HG03354 (cell line): Measurements from ENCODE around the gene FAM83C.

Experiments
- ATAC-seq: cut with Tn5 transposase; IDR thresholded peaks from one replicate; pipeline ENCODE4 v1.9.1; 2021; ENCODE audit warnings: mild to moderate bottlenecking; ENCODE audit not compliant: unreplicated experiment, poor library complexity, severe bottlenecking

FAM83C gene

DNA sequence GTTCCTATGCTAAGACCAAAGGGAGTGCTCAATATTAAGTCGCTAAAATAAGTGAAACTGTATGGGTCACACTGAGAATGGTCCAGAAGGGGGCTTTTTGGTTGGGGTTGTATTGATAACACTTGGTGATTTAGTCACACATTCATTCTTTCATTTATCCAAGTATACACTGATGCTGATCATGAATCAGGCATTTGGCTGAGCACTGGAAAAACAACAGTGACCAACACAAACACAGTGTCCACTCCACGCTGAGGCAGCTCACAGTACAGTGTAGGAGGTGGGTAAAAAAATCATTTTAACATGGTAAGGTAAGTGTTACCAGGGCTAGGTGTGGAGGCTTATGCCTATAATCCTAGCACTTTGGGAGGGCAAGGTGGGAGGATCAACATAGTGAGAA, 9.2 kb upstream of the FAM83C start:
- no peak for ATAC-seq

DNA sequence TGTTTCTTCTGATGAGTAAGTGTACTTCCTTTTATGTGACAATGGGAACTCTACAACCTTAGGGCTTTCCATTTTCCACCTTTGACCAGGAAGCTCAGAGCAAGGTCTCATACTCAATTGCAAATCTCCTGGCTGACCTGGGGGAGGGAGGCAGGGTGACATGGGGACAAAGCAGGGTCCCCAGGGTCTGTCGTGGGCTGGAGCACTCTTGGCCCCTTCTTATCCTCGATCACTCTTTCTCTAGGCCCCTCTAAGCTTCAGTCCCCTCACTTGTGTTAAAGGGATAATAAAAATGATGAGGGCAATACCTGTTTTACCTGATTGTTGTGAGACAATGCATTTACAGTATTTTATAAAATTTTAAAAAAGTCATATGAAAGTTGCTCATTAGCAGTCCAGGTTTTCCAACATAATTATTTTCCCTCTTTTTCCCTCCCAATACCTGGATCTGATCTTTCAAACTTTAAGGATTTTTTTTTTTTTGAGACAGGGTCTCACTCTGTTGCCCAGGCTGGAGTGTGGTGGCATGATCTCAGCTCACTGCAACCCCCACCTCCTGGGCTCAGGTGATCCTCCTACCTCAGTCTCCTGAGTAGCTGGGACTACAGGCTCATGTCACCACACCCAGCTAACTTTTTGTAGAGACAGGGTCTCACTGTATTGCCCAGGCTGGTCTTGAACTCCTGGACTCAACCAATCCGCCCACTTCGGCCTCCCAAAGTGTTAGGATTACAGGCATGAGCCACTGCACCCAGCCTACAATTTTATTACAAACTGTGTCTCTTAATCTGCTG, 8.4 kb upstream of the FAM83C start:
- no peak for ATAC-seq

DNA sequence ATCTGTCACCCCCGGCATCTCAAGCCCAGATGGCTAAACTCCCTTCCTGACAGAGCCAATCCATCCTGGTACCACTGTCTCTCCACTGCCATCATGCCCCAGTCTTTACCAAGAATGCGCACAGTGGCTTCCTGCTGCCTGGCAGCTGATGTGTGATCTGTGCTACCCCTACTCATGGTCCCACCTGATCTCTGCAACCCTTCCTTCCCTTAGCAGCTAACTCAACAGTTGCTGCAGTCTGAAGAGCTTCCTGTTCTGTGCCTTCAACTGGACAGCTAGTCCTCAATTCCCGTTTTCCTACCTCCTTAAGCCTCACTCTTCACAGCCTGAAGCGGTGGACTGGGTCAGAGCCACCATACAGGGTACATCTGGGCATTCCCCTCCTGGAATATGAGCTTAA, 7.6 kb upstream of the FAM83C start:
- no peak for ATAC-seq

DNA sequence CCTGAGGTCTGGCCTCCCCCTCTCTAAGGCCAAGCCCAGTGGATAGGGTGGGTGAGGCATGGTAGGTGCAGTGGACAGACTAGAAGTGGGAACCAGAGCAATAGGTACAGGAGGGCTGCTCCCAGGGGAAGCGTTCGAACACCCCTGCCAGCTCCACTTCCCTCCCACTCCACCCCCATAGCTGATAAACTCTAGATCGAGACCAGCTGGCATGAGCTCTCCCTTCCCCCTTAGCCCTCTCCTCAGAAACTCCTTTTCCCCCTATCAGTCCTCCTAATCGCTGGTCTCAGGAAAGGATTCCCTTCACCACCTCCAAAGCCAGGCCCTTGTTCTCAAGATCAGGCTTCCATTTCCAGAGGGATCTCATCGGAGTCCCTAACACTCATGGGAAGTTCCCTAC, 6.0 kb upstream of the FAM83C start:
- ATAC-seq: no peak

DNA sequence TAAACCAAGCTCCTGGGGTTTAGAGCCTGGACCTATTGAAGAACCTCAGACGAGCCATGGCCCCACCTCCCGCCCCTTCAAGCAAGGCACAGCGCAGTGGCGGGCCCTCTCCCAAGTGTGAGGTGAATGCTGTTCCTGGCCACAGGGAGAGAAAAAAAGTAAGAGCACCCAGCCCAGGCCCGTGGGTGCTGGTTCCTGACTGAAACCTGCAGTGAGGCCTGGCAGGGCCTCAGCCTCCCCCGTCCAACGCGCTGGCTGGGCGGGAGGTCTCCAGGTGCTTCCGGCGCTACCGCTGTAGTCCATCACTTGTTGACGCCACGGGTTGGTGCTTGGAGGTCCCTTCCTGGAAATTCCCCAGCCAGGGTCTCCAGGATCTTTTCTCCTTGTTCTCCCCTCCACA, 5.5 kb upstream of the FAM83C start:
- ATAC-seq: no peak

DNA sequence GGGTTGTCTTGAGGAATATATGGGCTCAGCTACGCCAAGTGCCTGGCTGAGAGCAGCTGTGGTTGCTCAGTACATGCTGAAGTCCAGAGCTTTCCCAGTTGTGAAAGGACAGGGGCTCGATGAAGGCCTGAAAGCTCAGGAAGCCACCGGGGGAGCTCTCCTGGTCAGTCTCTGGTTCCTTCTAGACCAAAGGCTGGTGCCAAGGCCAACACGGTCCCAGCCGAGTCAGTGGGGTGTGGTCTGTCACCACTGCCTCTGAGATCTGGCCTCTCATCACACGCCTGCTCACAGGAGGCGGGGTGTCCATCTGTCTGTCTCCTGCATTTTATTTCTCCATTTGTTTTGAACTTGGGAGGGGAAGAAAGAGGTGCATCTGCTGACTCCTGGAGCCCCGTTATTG, 4.9 kb upstream of the FAM83C start:
- no peak for ATAC-seq

DNA sequence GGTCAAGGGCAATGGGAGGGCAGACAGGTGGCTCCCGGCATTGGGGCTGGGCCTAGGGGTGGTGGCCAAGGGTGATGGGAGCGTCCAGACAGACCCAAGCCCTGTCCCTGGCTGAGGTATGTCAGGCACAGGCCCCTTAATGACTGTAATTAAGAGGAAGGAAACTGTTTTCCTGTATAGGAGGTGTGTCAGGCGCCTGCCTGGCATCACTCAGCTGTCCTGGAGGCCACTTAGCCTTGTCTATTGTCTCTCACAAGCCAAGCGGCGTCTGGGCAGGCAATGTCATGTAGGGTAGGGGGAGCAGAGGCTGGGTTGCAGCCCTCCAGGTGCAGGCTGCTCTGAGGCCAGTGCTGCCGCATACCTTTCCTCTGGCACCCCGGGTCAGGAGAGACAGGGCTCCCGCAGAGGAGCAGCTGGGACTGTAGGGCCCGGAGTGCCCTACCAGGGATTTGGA, 3.9 kb upstream of the FAM83C start:
- no peak for ATAC-seq

DNA sequence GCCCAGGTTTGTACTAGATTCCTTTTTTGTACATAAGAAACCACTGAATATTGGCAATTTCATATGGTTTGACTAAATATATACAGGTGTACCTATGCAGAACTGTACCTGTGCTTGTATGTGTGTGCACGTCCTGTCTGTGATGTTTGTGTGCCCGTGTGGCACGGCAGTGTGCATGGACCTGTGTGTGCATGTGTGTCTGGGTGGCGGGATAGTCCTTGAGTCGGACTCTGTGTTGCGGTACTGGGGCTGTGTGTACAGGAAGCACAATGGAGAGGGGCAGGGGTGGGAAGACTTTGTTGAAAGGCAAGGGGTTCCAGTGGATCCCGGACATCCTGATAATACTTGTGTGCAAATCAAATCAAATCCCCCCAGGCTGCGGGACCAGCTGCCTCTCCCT, 3.4 kb upstream of the FAM83C start:
- ATAC-seq: no peak

DNA sequence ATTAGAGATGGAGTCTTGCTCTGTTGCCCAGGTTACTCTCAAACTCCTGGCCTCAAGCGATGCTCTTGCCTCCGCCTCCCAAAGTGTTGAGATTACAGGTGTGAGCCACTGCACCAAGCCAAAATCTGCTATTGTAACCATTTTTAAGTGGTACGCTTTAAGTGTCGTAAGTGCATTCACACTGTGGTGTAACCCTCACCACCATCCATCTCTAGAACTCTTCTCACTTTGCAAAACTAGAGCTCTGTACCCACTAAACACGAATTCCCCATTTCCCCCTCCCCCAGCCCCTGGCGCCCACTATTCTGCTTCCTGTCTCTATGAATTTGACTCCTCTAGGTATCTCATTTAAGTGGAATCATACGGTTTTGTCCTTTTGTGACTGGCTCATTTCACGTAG, 2.8 kb upstream of the FAM83C start:
- ATAC-seq: no peak

DNA sequence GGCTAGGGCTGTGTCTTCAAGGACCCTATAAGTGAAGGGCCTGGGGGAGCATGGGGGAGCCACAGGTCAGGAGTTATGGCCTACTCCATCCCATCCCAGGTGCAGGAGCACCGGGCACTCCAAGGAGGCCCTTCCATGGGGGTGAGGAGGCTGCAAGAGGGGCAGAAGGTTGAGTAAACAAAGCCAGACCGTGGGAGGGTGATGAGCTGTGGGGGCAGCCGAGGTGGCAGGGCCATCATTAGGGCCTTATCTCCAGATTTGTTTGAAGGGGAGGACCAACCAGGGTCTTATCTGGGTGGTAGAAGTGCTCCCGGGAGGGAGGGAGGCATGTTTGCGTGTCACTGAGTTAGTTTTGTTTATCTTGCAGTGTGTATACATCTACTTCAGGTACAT, 2.1 kb upstream of the FAM83C start:
- no peak for ATAC-seq

DNA sequence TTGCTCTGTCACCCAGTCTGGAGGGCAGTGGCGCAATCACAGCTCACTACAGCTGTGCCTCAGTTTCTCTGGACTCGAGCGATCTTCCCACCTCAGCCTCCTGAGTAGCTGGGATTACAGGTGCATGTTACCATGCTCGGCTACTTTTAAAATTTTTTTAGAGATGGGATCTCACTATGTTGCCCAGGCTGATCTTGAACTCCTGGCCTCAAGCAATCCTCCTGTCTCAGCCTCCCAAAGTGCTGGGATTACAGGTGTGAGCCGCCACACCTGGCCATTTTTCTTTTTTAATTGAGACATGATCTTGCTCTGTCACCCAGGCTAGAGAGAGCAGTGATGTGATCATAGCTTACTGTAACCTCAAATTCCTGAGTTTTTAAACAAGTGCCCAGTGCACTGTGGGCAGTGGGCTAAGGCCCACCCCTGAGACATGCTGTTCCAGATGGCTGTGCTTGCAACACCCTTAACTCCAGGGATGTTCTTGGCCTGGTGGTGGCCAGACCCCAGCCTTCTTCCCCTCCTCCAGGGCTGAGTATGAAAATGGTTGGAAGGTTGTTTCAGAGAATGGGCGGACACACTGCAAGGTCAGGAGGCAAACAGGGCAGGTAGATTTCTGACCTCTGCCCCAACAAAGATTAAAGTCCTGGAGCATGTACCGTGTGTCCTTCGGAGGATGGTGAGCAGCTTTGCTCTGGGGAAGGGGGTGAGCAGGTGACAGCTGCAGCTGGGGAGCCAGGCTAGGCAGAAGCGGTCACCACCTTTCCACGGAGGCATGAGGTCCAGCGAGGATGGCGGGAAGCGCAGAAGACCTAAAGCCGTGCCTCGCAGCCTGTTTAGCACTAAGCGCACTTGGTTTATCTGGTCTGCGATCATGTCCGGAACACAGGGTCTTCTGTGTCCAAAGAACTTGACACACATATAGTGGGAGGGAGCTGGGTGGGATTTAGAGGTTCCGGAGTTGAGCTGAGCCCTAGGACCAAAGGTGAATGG, 1.4 kb upstream of the FAM83C start:
- no peak for ATAC-seq

DNA sequence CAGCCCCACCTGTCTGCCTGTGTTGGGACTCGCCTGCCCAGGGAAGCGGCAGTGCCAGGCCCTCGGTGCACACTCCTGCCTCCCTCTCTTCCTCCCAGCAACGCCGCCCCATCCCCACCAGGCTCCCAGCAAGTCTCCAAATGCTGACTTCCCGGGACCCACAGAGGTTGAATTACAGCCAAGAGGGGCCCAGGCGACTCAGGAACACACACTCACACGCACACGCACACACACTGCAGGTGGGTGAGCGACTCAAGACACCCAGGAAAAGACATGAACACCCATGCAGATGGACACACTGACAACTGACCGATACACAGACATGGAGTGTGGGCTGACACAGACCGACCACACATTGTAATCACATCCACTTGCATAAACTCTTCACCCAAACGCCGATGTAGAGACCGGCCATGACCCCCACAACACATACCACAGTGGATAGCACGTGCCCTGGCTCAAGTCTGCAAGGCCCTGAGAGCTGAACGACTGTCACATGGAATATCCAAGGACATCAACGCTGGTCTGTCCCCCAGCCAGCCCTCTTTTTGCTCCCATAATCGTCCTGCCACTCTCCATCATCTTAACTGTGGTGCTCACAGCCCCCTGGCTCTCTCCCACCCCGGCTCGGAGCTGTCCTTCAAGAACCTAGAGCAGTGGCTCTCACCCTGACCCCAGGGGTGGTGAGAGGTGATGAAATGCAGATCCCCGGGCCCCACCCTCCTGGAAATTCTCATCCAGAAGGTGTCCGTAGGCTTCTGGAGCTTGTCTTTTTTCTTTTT, 470 bp upstream of the FAM83C start:
- no peak for ATAC-seq

DNA sequence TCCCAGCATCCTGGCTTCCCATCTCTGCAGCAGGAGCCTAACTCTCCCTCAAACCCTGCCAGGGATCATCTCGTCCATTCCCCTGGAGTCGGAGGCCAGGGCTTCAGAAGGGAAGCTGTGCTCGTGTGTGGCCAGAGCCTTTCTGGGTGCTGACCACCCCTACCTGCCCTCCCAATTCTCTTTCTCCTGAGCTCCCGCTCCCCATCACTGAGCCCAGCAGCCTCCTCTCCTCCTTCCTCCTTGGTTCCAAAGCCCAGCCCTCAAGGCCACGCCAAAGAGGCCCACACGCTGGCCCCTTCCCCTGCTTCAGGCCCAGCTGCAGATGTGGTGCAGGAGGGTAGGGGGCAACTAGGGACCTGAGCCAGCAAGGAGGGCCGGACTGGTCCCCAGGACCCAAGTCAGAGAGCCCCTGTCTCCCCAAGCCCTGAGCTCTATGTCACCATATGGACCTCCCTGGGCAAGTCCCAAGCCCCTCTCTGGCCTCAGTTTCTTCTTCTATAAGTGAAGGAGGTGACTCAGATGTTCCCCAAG, 1.3 kb downstream of the FAM83C start:
- no peak for ATAC-seq

DNA sequence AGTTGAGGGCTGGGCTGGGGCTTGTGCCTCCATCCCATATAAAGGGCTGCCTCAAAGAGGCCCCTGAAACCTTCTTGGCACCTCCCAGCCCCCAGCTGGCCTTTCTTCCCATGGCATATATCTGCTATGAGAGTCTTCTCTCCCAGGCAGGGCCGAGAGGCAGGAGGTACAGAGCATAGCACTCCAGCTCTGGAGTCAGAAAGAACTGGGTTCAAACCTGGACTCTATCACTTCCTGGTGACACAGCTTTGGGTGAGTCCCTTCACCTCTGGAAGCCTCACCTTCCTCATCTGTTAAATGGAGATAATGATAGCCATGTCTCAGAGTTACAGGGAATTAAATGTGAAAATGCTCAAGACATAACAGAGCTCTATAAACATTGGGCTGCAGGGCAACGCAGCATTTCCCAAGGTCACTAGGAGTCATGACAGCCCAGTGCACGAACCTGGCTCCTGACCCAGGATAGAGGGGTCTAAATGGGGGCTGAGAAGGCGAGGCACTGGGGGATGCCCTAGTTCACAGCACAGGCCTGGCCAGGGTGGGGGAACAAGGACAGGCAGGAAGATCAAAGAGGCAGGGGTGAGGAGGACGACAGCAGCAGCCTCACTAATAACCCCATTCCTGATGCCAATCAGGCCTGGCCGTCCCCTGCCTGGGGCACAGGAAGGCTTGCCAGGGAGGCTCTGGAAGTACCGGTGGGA, 1.9 kb downstream of the FAM83C start:
- no peak for ATAC-seq

DNA sequence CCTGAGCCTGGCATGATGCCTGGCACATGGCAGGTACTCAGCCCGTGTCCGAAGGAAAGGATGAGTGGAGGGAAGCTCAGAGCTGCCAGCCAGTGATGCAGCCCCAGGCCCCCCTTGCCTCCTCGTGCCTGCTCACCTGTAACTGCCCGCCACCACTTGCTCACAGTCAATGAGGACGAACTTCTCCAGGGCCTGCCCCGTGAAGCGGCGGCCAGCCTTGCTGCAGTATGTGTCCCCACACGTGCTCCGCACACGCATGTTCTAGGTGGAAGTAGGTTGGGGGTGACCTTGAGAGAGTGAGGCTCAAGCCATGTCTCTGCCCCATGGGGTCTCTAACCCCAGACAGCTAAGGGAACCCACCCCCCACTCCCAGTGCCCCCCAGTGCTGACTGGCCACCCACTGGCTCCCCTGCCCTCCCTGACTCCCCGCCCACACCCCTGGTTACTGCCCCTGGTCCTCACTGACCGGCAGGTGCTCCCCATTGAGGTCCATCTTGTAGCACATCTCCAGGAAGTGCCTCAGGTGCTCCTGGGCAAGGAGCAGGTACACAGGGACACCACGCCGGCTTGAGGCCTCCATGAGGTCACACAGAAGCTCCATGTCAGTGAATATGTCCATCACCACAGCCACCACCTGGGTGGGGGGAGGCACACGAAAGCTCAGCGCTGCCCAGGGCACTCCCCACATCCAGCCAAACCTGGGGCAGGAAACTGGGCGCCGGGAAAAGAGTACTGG, 3.7 kb downstream of the FAM83C start:
- ATAC-seq: no peak

DNA sequence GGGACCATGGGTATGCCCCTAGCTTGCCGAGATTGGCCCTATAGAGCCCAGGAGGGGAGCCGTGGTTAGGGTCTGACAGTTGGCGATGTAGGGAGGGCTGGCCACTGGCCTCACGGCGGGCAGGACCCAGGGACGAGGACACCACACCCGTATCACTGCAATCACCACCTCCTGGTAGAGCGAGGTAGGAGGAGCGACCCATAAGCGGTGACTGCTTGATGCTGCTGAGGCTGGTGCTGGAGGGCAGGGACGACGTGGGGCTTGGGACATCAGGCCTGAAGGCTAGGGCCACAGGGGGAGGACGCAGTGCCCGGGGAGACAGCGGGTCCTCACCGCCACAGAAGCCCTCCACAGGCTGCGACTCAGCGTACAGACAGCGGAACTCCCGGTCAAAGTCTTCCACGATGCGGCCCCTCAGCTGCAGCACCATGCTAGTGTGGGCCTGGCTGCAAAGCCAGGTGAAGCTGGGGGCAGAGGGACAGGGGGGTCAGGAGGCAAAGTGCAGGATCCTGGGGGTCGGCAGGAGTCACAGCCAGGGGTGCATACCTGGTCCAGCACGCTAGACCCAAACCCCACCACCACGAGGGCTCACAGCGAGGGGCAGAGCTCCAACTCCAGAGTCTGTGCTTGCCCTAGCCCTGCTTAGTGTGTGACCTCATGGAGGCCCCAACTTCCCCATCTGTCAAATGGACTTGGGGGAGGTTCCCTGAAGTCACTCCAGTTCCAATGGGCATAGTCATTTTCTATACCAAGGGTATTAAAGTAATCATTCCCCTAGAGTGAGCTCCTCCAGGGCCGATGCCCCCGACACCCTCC, 4.5 kb downstream of the FAM83C start:
- no peak for ATAC-seq

DNA sequence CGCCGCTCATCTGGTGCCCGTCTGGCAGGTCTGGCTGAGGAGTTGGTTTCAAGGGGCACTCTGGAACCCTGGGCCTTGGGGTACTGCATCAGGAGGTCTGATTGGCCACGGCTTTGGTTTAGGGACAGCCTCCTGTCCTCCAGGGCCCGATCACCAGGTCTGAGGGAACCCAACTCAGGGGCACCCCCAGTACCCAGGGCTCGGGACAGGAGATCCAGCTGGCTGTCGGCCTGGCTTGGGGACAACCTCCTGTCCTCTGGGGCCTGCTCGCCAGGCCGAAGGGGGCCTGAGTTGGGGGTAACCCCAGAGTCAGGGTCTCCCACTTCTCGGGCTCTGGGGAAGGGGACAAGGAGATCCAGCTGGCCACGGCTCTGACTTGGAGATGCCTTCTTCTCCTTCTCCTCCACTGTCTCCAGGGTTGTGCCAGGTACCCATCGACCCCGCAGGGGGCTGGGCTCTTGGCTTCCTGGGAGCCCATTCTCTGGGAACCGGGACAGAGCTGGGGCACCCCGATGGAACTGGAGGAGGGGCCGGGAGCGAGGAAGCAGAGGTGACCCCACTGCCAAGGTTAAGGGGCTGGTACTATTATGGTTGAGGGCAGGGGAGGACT, 5.2 kb downstream of the FAM83C start:
- ATAC-seq: no peak
